ENCODE data around the gene TRPM2.

The TRPM2 gene

GRCh38 chr21:44427241-44428120, 74.1 kb downstream of the TRPM2 start:
- DNase-seq (ENCODE audit: low spot score): no peak

GRCh38 chr21:44428281-44428960, 75.0 kb downstream of the TRPM2 start:
- no peak for DNase-seq (ENCODE audit: low spot score)
- no peak for TF ChIP-seq CTCF (IDR thresholded peaks at IDR 0.05; ENCODE audit: extremely low read depth, missing control alignments)

More at GRCh38 chr21:44427241-44428120, 74.1 kb downstream of the TRPM2 start:
- TF ChIP-seq CTCF (IDR thresholded peaks at IDR 0.05; ENCODE audit: extremely low read depth, missing control alignments): no peak

GRCh38 chr21:44429894-44430293, 76.5 kb downstream of the TRPM2 start:
- TF ChIP-seq CTCF (IDR thresholded peaks at IDR 0.05; ENCODE audit: extremely low read depth, missing control alignments): no peak
- DNase-seq (ENCODE audit: low spot score): no peak

- no peak for TF ChIP-seq CTCF (IDR thresholded peaks at IDR 0.05; ENCODE audit: extremely low read depth, missing control alignments)
- DNase-seq (ENCODE audit: low spot score): no peak
Observed at GRCh38 chr21:44431300-44431699, 77.9 kb downstream of the TRPM2 start.

GRCh38 chr21:44432841-44433790, 79.7 kb downstream of the TRPM2 start:
- DNase-seq (ENCODE audit: low spot score): no peak
- TF ChIP-seq CTCF (IDR thresholded peaks at IDR 0.05; ENCODE audit: extremely low read depth, missing control alignments): no peak

- TF ChIP-seq CTCF (IDR thresholded peaks at IDR 0.05; ENCODE audit: extremely low read depth, missing control alignments): no peak
- DNase-seq (ENCODE audit: low spot score): no peak
Observed at GRCh38 chr21:44433791-44434567, 80.6 kb downstream of the TRPM2 start.
